Activated CD4-positive, alpha-beta T cell treated with anti-CD3 and anti-CD28 coated beads, Interleukin-2, Interleukin-6, amounts not matched to agents 100 ng/mL and 50 ng/mL, durations not matched to agents 16 hours and 8 hours (primary cell): Measurements from ENCODE around the gene FNDC3B.

Experiments
- DNase-seq: peaks from one replicate; pipeline ENCODE4 v3.0.0-alpha.2; 2020

The FNDC3B gene

GRCh38 chr3:172154768-172155664 is 115.6 kb downstream of the FNDC3B start:
- DNase-seq = no peak

GRCh38 chr3:172155897-172156585 is 116.7 kb downstream of the FNDC3B start:
- no peak for DNase-seq

GRCh38 chr3:172156586-172156955 is 117.2 kb downstream of the FNDC3B start:
- DNase-seq = no peak

DNA sequence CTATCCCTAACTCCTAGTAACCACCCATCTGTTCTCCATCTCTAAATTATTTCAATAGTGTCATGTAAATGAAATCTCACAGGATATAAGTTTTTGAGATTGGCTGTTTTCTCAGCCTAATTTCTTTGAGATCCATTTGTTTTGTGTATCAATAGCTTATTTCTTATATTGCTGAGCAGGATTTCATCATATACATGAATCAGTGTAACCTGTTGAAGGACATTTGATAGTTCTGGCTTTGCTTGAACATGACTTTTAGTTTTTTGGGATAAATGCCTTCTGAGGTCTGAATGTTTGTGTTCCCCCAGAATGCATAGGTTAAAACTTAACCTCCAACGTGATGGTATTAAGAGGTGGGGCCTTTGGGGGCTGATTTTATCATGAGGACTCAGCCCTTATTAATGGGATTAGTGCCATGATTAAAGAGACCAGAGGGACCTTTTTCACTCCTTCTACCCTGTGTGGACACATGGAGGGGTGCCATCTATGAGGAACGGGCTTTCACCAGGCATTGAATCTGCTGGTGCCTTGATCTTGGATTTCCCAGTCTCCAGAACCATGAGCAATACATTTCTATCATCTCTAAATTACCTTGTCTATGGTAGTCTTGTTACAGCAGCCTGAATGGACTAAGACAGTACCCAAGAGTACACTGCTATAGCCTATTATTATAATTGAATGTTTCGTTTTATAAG is 118.3 kb downstream of the FNDC3B start:
- DNase-seq = no peak

DNA sequence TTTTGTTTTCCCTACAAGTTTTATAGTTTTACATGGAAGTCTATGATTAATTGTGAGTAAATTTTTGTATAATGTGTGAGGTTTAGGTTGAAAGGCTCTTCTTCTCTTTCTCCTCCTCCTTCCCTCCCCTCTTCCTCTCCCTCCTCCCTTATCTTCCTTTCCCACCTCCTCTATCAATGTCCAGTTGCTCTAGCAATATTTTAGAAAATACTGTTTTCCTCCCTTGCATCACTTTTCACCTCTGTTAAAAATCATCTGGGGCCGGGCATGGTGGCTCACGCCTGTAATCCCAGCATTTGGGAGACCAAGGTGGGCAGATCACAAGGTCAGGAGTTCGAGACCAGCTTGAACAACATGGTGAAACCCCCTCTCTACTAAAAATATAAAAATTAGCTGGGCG is 119.4 kb downstream of the FNDC3B start:
- no peak for DNase-seq

DNA sequence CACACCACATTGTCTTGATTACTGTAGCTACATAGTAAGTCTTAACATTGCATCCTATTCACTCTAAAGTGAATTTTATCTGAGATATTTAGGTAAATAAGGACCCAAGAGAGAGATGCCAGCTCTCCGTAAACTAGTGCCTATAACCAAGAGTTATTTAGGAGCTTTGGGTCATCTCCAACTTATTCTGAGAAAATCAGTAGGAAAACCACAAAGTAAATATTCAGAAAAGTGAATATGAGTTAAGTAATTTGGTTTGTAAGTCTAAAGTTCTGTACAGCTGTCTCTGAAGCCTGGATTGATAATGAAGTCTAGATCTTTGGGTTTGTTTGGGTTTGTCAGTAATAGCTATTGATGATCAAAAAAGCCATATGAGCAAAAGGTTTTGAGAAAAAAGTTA is 120.0 kb downstream of the FNDC3B start:
- no peak for DNase-seq

DNA sequence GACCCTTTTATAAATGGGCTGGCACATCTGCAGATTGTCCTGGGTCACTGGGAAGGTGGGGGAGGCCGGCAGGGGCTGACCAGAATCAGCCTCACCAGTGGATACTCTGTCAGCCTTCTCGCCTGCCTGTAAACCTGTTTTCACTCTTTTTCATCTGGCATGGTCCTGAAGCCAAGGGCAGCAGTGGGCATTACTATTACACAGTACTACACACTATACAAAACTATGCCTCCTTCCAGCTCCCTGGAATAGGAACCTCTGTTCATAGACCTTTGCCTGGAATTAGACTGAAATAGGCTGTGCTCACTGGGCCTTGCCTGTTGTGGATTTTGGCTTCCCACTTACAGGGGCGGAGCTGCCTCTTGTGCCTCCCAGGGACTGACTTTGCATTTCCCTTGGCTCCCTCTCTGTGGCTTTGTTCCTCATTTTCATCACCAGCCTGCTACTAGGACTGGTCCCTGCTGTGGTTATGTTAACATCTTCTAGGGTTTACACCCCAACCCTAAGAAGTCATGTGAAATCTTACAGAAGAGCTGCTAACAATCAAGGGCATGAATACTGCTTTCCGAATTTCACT is 120.7 kb downstream of the FNDC3B start:
- no peak for DNase-seq

- no peak for DNase-seq
Observed at GRCh38 chr3:172161133-172161789, 121.9 kb downstream of the FNDC3B start.

GRCh38 chr3:172161959-172162358 is 122.6 kb downstream of the FNDC3B start:
- DNase-seq = no peak

DNA sequence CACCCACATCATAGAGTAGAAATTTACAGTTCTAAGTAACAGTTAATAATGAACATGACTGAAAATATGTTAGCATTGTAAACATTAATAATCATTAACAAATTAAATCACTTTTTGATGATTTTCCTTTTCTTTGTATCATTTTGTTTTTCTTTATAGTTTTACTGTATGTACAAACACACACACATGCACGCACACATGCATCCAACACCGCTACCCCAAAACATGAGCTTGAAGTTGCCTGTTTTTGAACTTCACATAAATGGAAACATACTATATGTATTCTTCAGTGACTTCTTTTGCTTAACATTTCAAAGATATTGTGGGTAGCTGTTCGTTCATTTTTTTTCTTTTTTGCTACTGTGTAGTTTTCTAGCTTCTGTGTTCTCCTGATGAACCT is 123.9 kb downstream of the FNDC3B start:
- no peak for DNase-seq

GRCh38 chr3:172164620-172165362 is 125.4 kb downstream of the FNDC3B start:
- no peak for DNase-seq

DNA sequence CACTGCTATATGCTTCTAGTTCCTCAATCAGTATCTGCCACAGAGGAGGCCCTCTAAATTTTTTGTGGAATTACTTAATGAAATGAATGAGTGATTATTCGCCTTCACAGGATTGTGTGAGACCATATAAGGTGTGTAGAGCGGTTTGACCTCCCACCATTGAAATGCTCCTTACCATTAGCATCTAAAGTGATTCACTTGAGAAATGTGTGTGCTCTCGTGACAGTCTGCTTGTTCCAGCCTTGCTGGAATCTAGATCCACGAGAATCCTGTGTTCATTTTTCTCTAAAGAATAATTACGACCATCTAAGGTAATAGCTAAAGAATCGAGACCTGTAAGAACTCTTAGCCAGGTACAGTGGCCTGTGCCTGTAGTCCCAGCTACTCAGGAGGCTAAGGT is 126.9 kb downstream of the FNDC3B start:
- no peak for DNase-seq

GRCh38 chr3:172166890-172167289 is 127.5 kb downstream of the FNDC3B start:
- DNase-seq = no peak

- no peak for DNase-seq
Observed at GRCh38 chr3:172167892-172168648, 128.7 kb downstream of the FNDC3B start.

DNA sequence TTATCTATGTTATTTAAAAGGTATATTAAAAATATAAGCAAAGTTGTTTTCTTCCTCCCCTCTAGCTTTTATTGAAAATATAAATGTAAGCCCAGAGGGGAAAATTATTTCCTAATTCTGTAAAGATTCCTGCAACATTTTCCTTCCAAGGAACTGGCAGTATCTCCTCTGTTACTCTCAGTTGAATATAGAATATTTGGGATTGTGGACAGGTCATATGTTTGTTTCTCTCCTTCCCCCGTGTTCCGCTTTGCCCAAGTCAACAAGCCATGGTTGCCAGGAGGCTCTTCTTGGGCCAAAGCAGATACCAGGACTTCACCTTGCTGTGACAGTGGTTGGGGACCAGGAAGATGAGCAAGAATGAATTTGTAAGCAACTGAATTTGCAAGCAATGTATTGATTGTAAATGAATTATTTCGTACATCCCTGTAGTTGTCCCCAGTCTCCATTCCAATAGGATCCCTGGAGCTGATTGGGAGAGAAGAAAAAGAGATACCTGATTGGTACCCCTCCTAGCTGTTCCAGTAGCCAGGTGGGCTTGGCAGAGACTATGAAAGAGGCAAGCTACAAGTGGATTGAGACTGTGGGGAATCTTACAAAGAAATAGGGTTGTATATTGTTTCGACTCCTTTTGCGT is 130.8 kb downstream of the FNDC3B start:
- no peak for DNase-seq

DNA sequence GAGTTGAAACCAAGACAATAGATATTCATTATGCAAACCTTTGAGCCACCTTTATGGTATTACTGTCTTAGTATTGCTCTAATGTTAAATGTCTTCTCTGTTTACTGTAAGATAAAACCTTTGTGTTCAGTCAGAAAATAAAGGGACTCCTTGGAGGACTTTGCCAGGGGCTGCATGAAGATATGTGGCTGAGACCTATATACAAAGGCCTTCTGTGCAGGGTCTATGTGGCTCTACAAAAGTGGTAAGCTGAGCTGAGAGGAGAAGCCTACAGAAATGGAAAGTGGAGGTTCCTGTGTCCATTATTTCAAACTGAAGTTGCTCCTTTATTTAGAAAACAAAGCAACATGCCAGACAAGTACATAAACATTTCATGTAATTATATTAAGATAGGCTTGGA is 131.5 kb downstream of the FNDC3B start:
- no peak for DNase-seq

DNA sequence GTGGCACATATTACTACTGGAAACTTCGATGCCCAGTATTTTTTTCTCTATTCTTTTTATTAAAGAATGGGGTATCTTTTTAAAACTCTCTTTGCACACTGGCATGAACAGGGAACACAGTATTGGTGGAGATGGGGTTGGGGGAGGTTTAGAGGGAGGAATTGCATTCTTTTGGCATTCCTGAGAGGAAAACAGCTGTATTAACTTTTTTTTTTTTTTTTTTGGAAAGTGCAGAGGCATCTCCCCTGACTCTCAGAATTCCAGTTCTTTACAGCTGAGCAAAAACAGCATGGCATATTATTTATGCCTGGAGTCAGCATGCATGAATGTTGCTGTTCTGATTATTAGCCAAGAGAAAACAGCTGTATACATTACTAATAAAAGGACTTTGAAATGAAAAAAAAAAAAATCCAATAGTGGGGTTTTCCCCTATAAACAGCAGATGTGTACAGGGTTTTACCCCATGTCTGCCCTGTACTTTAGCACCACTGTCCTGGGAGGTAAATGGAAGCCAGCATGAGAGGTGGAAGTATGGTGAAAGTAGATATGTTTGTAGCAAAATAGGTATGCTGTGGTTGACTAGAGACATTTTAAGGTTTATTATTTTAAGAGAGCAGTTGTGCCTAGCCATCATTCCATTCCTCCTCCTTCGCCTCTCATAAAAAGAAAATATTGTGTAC is 132.2 kb downstream of the FNDC3B start:
- DNase-seq = no peak

DNA sequence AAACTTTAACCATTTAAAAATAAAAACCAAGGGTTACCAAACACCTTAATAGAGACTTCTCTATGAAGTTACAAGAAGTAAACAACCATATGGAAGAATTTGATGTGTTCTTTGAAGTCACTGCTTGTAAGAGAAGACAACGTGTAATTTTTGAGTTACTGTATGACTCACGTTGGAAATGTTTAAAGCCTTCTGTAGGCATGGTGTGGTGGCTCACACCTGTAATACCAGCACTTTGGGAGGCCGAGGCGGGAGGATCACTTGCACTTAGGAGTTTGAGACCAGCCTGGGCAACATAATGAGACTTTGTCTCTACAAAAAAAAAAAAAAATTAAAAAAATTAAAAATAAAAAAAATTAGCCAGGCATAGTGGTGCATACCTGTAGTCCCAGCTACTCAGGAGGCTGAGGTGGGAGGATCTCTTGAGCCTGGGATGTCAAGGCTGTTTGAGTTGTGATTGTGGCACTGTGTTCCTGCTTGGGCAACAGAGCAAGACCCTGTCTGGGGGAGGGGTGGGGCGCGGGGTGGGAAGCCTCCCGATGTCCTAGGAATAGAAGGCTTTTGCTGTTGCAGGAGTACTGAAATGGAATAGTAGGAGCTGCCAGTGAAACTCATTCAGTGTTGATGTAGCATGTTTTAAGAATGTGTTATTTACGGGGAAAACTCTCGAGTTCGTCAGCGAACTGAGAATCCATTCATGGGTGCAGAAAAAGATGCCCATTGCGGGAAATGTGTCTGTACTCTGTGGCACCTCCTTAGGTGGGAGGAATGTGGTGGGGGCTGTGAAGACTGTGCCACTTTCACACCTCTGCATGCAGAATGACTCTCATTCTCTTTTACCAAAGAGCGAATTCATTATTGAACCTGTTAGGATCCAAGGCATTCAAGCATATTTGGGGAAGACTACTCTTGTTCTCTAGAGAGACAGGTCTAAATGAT is 134.2 kb downstream of the FNDC3B start:
- peak; percentile 15 for DNase-seq
